ENCODE results near the gene CUL4A.
A peak's percentile ranks its signal among the peaks of the same experiment; 100 is the strongest.

The CUL4A gene

GRCh38 chr13:113204378-113204734 is 5.1 kb upstream of the CUL4A start:
- no peak for FAIRE-seq
- no peak for DNase-seq (ENCODE audit: extremely low spot score, insufficient read length, low read depth)

DNA sequence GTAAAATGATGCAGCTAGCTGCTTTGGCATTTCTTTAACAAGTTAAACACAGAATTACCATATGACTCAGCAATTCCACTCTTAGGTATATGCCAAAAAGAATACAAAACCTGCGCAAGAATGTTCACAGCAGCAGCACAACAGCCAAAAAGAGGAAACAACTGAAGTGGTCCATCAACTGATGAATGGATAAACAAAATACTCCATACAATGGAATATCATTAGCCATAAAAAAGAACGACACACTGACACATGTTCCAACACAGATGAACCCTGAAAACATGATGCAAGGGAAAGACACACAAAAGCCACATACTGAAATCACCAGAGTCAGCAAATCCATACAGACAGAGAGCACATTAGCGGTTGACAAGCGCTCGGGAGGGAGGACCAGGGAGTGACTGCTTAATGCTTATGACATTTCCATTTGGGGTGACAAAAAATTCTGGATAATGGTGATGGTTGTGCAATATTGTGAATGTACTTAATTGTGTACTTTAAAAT is 3.9 kb upstream of the CUL4A start:
- no peak for FAIRE-seq
- no peak for DNase-seq (ENCODE audit: extremely low spot score, insufficient read length, low read depth)

- DNase-seq (ENCODE audit: extremely low spot score, insufficient read length, low read depth): no peak
- FAIRE-seq: no peak
Measured at GRCh38 chr13:113207460-113207859, 2.0 kb upstream of the CUL4A start.

DNA sequence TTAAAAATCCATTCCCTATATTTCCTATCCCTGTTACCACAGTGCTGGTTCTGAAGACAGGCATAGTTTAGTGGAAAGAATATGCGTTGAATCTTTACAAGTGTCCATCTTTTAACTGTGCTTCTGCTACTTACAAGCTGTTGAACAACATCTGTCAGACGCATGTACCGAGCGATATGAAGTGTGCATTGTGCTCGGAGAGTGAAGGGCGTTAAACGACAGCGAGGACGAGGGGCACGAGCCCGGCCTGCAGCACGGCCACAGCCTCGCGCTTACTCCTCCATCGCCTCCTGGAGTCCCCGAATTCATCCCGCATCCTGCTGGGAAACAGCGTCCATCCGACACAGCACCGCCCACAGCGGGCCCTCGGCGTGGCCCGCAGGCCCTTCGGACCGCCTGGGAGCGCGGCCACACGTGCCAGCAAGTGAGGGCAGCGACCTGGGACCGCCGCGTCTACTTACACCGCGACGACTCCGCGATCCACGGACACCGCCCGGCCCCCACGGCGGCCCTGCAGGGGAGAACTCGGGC is 1.5 kb upstream of the CUL4A start:
- DNase-seq (ENCODE audit: extremely low spot score, insufficient read length, low read depth) (no peak), FAIRE-seq (no peak)

DNA sequence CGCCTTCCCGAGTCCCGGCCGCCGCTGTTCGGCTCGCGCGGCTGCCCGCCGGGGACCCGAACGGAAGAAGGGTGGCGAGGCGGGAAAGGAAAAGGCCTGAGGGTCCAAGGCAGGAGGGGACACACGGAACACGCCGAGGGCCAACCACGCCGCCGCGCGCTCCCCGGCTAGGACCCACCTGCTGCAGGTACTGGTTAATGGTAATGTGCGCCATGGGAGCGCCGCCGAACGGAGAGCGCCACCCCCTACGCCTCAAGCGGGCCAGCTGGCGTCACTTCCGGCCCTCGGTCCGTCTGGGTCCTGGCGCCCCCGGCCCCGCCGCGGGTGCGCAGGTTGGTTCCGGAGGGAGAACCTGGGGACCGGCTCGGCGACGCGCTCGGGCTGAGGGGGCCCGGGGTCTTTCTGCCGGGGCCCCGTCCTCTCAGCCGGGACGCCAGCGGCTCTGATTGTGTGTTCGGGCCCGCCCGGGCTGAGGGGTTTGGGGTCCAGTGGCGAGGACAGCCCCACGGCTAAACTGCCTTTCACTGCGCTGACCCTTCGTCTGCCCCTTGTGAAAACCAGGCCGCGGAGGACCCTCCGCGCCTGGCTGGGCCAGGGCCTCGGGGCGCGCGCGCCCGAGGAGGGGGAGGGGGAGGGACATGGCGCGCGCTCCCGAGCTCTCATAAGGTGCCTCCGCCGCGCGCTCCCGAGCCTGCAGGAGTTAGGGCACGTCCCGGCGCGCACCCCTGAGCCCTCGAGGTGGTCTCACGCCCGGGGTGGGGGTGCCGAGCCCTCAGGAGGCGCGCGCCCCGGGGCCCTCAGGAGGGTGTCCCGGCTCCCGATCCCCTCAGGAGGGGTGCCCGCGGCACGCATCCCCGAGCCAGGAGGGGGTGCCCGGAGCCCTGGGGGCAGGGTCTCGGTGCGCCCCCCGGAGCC is 735 bp upstream of the CUL4A start, which contains the start of gene PCID2:
TSS of gene PCID2 (minus strand) at position 249 of the 915 bp plus-strand sequence. CDS start at position 214, 35 bp downstream.
- peak; percentile 85 for FAIRE-seq
- peak; percentile 87 for DNase-seq (ENCODE audit: extremely low spot score, insufficient read length, low read depth)

GRCh38 chr13:113209759-113210421 is 477 bp downstream of the CUL4A start:
- peak; percentile 68 for FAIRE-seq
- DNase-seq (ENCODE audit: extremely low spot score, insufficient read length, low read depth): peak; percentile 14

GRCh38 chr13:113210833-113211232 is 1.4 kb downstream of the CUL4A start:
- DNase-seq (ENCODE audit: extremely low spot score, insufficient read length, low read depth) (no peak), FAIRE-seq (no peak)

DNA sequence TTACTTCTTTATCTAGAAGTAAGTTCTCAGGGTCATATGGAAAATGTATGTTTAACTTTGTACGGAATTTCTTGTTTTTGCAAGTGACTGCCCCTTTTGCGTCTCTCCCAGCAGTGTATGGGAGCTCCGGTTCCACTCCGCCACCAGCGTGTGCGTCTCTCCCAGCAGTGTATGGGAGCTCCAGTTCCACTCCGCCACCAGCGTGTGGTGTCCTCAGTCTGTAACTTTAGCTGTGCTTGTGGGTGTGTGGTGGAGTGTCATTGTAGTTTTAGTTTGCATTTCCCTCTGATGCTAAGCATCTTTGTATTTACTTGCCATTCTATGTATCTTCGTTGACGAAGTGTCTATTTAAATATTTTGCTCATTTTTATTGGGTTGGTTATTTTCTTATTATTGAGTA is 2.4 kb downstream of the CUL4A start:
- no peak for DNase-seq (ENCODE audit: extremely low spot score, insufficient read length, low read depth)

GRCh38 chr13:113216254-113217048 is 7.0 kb downstream of the CUL4A start:
- FAIRE-seq (no peak), DNase-seq (ENCODE audit: extremely low spot score, insufficient read length, low read depth) (no peak)

More for the DNA sequence above, 2.4 kb downstream of the CUL4A start:
- FAIRE-seq: no peak

GRCh38 chr13:113218586-113218985 is 9.2 kb downstream of the CUL4A start:
- FAIRE-seq: no peak

DNA sequence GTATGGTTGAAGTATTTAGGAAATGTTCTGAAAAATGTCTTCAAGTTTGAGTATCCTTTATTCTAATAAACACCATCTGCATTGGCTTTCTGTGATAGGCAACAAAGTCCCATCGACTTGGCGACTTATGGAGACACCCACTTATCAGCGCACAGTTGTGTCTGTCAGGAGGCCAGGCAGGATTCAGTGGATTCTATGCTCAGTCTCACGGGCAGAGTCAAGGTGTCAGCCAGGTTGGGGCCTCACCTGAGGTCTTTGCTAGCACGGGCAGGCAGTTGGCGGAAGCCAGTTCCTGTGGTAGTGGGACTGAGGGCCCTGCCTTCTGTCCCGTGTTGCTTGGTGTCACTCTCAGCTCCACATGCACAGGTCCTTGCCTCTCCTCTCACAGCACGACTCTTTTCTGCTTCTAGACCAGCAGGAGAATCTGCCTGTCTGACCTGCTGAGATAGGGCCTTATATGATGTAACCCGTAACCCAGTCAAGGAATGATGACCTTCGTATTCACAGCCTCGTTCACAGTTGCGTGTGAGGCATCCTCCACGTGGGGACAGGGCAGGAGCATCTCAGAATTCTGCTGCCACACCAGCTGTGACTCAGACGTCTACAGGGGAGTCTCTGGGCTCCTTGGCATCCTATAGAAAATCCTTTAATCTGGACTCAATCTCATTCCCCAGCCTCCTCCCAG is 10.0 kb downstream of the CUL4A start:
- no peak for FAIRE-seq

More at GRCh38 chr13:113218586-113218985, 9.2 kb downstream of the CUL4A start:
- no peak for DNase-seq (ENCODE audit: extremely low spot score, insufficient read length, low read depth)

GRCh38 chr13:113220141-113220598 is 10.8 kb downstream of the CUL4A start:
- FAIRE-seq: no peak
- DNase-seq (ENCODE audit: extremely low spot score, insufficient read length, low read depth): no peak

More for the DNA sequence above, 10.0 kb downstream of the CUL4A start:
- DNase-seq (ENCODE audit: extremely low spot score, insufficient read length, low read depth): no peak

- FAIRE-seq (no peak), DNase-seq (ENCODE audit: extremely low spot score, insufficient read length, low read depth) (no peak)
Measured at GRCh38 chr13:113220877-113221276, 11.5 kb downstream of the CUL4A start.

DNA sequence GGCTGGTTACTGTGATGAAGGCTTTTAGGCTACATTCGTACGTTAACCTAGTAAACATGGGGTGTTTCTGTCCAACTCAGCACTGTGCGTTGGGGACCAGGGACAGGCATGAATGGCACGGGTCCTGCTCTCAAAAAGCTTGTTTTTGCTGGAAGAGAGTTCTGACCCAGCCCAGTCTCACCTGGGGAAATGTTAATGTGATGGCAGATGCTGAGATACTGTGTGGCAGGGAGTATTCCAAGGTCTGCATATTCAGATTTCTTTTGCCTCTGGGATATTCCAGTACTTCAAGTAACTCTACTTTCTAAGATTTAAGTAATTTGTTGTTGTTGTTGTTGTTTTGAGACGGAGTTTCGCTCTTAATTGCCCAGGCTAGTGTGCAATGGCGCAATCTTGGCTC is 13.7 kb downstream of the CUL4A start:
- FAIRE-seq: no peak
- DNase-seq (ENCODE audit: extremely low spot score, insufficient read length, low read depth): no peak

DNA sequence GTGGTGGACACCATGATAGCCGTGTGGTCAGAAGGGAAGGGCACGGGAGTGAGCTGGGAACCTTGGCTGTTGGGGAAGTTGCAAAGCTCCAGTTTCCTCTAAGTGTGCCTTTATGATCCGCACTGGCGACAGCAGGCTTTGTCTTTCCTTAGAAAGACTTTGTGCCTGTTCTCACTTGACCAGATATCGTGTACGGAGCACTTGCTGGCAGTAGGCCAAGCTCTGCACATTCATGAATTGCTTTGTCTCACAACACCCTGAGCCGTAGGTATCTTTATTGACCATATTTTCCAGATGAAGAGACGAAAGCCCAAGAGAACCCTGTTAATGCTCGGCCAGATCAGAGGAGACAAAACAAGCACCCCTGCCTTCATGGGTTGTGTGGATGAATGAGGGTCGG is 15.1 kb downstream of the CUL4A start:
- DNase-seq (ENCODE audit: extremely low spot score, insufficient read length, low read depth): no peak
- FAIRE-seq: no peak

- FAIRE-seq (no peak), DNase-seq (ENCODE audit: extremely low spot score, insufficient read length, low read depth) (no peak)
Measured at GRCh38 chr13:113225515-113225914, 16.1 kb downstream of the CUL4A start.

- DNase-seq (ENCODE audit: extremely low spot score, insufficient read length, low read depth) (no peak), FAIRE-seq (no peak)
Measured at GRCh38 chr13:113226873-113227450, 17.5 kb downstream of the CUL4A start.

- DNase-seq (ENCODE audit: extremely low spot score, insufficient read length, low read depth): no peak
- no peak for FAIRE-seq
Measured at GRCh38 chr13:113229161-113229560, 19.7 kb downstream of the CUL4A start.

DNA sequence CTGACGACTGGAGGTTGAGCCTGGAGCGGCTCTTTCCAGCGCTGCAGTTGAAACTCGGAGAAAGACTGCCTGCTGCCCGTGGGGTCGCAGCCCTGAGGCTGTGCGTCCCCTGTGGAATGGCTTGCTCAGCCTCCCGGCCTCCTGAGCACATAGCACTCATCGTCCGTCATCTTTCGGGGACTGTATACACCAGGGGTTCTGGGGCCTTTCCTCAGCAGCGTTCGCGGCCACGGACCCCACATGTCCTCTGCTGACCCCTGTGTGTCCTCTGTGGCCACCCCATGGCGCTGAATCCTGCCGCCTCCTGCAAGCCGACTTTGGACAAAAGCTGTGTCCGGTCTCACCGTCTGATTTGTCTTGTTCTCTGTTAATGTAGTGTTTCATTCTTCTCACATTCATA is 20.4 kb downstream of the CUL4A start:
- DNase-seq (ENCODE audit: extremely low spot score, insufficient read length, low read depth) (no peak), FAIRE-seq (no peak)
